ENCODE data around the gene ASTL.

DNA sequence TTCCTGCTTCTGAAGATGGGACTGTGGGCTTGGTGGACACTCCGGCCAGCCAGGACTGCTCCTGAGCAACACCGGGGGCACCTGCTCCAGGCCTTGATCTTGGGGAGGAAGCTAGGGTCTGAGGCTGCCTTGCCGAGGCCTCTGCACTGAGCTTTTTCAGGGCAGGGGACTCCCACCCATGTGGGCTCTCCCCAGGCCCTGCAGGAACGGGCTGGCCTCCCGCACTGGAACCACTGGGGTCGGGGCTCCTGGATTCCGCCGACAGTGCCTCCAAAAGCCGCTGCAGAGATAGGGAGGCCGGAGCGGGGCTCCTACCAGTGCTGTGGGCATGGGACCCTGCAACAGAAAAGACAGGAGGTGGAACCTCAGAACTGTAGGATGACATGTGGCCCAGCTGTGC lies 14.4 kb downstream of the ASTL start:
- TF ChIP-seq EZH2 (IDR thresholded peaks at IDR 0.05; ENCODE audit: low read length, unreplicated experiment) (no peak), EZH2phosphoT487 (IDR thresholded peaks at IDR 0.05; ENCODE audit: borderline replicate concordance, low read length) (no peak)
- TF ChIP-seq, protein P1, sequence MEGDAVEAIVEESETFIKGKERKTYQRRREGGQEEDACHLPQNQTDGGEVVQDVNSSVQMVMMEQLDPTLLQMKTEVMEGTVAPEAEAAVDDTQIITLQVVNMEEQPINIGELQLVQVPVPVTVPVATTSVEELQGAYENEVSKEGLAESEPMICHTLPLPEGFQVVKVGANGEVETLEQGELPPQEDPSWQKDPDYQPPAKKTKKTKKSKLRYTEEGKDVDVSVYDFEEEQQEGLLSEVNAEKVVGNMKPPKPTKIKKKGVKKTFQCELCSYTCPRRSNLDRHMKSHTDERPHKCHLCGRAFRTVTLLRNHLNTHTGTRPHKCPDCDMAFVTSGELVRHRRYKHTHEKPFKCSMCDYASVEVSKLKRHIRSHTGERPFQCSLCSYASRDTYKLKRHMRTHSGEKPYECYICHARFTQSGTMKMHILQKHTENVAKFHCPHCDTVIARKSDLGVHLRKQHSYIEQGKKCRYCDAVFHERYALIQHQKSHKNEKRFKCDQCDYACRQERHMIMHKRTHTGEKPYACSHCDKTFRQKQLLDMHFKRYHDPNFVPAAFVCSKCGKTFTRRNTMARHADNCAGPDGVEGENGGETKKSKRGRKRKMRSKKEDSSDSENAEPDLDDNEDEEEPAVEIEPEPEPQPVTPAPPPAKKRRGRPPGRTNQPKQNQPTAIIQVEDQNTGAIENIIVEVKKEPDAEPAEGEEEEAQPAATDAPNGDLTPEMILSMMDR (conservative IDR thresholded peaks at IDR 0.05; ENCODE audit: low read depth, low read length) = no peak

Data from PC-3 (cell line).